GM18505 (cell line): ENCODE results near the gene KRTAP10-7.
"Not testable (repeated sequence)": the region's sequence is repeated elsewhere in the genome, so short reads cannot be mapped to it uniquely, and the experiment has no call there.

Experiments
- ATAC-seq: cut with Tn5 transposase; IDR thresholded peaks from one replicate; pipeline ENCODE4 v1.9.1; 2021; ENCODE audit not compliant: unreplicated experiment
- POLR2A ChIP-seq: IDR thresholded peaks from 4 replicates; pipeline ENCODE4 v1.6.1; 2011; ENCODE audit warnings: borderline replicate concordance; ENCODE audit not compliant: insufficient read depth, insufficient read length; ENCODE audit errors: extremely low read depth

Gene KRTAP10-7

GRCh38 chr21:44630440-44630839 lies 30.0 kb downstream of the KRTAP10-7 start:
- no peak for TF ChIP-seq POLR2A
- no peak for ATAC-seq

- ATAC-seq: no peak
These were observed 31.7 kb downstream of the KRTAP10-7 start for GRCh38 chr21:44632067-44632466.

GRCh38 chr21:44636209-44637017 lies 36.0 kb downstream of the KRTAP10-7 start:
- no peak for ATAC-seq
- no peak for TF ChIP-seq POLR2A

More at GRCh38 chr21:44632067-44632466, 31.7 kb downstream of the KRTAP10-7 start:
- TF ChIP-seq POLR2A: no peak

GRCh38 chr21:44637018-44637850 lies 36.8 kb downstream of the KRTAP10-7 start, which contains the start of gene KRTAP10-10:
Gene KRTAP10-10 (plus strand): TSS chr21:44637356. CDS start chr21:44637418, 62 bp downstream.
- no peak for TF ChIP-seq POLR2A
- no peak for ATAC-seq

- not testable (repeated sequence) for ATAC-seq
These were observed 37.5 kb downstream of the KRTAP10-7 start for GRCh38 chr21:44637851-44638348.

- ATAC-seq: not testable (repeated sequence)
These were observed 38.3 kb downstream of the KRTAP10-7 start for GRCh38 chr21:44638506-44639330.

- no peak for ATAC-seq
- no peak for TF ChIP-seq POLR2A
These were observed 38.9 kb downstream of the KRTAP10-7 start for GRCh38 chr21:44639331-44639655.

- ATAC-seq: no peak
- no peak for TF ChIP-seq POLR2A
These were observed 40.4 kb downstream of the KRTAP10-7 start for GRCh38 chr21:44640761-44641160.

GRCh38 chr21:44643741-44644310 lies 43.4 kb downstream of the KRTAP10-7 start:
- TF ChIP-seq POLR2A: no peak
- ATAC-seq: no peak

- TF ChIP-seq POLR2A: no peak
- ATAC-seq: no peak
These were observed 44.5 kb downstream of the KRTAP10-7 start for GRCh38 chr21:44644878-44645277.

- ATAC-seq: not testable (repeated sequence)
These were observed 46.2 kb downstream of the KRTAP10-7 start, which contains the start of gene KRTAP10-11 for GRCh38 chr21:44646366-44647221. Gene KRTAP10-11 (plus strand): TSS chr21:44646414. CDS start chr21:44646459, 45 bp downstream.

- no peak for ATAC-seq
- no peak for TF ChIP-seq POLR2A
These were observed 46.8 kb downstream of the KRTAP10-7 start for GRCh38 chr21:44647222-44647552.
